CD1c-positive myeloid dendritic cell (primary cell): ENCODE results near the gene FBXO15.

Source experiments
- DNase-seq: peaks from one replicate; pipeline ENCODE4 v3.0.0-alpha.2; 2016; ENCODE audit errors: extremely low spot score

FBXO15 gene

DNA sequence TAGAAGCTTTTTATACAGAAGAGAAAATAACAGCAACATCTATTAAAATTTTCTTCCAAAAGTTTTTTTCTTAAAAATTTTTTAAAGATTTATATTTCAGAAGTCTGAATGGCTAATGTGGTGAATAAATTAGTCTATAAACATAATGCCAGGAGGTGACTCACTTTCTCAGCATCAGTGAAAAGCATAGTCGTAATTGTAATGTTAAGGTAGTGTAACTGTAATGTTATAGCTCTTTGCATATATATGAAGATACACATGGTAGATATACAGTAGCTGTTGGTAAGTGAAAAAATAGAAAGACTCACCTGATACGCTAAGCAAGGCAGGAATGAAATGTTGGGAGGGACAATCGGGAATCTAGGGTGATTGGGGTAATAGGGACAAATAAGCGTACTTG lies 6.2 kb upstream of the FBXO15 start:
- DNase-seq: no peak

DNA sequence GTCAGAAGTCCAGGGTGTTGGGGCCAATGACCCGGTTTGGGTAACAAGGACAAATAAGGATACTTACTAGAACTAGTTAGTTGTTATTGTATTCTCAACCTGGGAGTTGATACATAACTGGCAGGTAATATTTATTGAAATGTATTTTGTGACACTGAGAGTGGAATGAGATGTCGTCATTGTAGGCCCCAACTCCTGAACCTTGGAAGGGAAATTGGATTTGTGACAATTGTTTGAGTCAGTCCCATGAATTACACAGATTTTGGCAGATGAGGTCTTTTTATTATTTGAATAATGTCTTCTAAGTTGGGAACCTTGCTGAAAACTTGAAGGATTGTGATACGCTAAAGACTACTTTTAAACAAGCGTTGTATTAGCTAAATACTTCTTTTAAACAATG lies 5.7 kb upstream of the FBXO15 start:
- DNase-seq: no peak

GRCh38 chr18:74152857-74153256 lies 5.2 kb upstream of the FBXO15 start:
- DNase-seq: no peak

DNA sequence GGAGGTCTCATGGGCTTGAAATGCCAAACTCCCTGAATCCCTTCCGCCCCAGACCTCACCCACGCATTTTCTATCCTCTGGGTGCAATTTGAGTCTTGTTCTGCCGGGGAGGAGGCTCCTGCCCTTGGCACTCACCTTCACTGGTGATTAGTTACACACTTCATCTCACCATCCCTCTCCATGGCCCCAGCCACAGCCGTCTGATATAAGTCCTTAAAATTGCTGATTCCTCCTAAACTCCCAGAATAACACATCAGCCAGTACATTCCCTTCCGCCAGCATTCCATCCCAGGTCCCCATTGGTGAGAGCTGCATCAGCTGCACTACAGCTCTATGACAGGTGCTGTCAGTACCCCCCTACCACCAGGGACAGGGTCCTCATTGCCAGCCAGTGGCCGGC lies 4.6 kb upstream of the FBXO15 start:
- no peak for DNase-seq

DNA sequence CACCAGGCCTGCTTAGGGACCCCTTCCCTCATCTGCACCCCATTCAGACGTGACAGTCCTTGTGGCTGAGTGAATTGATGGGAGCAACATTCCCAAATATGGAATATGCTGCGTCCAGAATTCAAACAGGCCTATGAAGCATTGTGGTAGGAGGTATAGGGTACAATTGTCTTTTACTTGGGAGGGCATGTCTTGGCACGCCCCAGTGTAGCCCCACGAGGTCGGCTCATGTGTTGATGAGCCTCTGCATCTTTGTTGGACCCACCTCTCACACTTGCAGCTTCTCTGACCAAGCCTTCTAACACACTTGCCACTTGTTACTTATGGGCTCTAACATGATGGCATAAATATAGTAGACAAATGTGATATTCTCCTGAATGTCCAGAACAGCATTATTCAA lies 2.2 kb upstream of the FBXO15 start:
- no peak for DNase-seq

DNA sequence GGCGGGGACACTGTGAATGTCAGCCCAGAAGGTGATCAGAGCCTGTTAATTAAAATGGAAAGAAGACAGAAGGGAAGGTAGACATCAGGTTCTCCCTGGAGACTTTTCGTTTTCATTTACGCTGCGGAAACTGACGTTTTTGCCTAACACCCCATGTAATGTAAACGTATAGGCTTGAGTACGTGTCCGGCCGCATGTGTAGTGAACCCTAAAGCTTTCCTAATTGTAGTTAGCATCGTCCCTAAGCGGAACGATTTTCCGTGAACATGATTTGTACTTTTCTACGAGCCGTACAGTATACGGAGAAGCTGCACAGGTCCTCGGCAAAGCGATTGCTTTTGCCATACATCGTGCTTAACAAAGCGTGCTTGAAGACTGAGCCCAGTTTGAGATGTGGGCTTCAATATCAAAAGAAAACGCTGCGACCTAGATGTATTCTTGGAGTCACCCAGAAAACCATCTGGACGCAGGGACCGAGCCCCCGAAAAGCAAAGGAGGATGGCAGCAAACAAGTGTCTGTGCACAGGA lies 973 bp upstream of the FBXO15 start:
- DNase-seq: no peak

DNA sequence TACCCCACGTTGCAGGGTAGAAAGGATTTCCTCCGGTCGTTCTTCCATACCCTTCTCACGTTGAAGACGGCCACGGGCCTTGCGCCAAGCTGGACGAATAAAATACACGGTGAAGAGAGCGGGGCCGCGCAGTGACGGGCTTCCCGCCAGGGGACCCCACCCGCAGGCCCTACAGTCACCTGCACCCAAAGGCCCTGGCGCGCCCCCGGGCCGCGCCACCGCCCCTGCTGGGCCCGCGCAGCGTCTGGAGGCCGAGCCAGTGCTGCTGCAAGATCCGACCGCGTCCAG lies 199 bp downstream of the FBXO15 start:
- DNase-seq: no peak

GRCh38 chr18:74146756-74147155 lies 878 bp downstream of the FBXO15 start:
- no peak for DNase-seq

DNA sequence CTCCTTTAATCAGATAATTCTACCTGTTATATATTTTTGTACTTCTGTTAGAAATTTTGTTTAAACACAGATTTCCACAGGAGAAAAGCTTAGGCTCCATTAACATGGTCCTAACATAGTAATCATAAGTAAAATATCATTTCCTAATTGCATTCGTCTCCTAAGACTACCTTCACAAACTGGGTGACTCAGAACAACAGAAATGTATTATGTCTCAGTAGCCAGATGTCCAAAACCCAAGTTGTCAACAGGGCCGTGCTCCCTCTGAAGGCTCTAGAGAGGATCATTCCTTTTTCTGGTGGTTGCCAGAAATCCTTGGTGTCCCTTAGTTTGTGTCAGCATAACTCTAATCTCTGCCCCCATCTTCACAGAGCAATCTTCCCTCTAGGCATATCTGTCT lies 5.4 kb downstream of the FBXO15 start:
- no peak for DNase-seq

DNA sequence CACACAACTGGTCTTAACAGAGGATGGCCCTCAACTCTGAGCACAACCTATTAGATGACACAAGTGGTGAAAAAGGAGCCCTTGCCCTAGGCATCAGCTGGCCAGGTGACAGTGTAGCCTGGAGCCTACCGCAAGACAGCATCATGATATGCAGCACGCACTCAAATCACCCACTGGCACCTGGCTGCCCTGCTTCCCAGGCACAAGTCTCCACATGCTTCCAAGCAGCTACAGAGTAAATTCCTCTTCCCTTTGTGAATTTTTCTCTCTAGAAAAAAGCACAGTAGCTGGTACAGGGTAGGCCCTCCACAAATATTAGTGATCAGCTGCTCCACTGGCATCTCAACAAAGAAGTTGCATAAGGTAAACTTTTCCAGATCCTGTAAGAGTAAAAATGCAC lies 6.0 kb downstream of the FBXO15 start:
- no peak for DNase-seq

- peak; percentile 33 for DNase-seq
Measured at GRCh38 chr18:74140582-74140981, 7.1 kb downstream of the FBXO15 start.

DNA sequence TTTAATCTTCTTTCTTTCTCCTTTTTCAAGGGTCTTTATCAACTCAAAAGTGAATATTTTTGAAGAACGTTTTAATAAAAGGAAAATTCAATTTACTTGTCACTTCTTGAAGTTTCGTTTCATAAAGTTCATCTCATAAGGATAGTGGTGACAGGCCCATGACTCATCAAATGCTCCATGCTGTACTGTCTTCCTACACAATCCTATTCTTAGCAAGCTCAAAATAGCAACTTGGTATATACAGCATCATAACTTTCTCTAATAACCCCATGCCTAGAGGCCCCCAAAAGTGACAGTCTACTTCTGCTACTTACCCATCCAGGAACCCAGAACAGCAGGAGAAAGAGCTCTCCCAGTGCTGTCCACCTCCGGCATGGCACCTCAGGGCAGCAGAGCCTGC lies 7.7 kb downstream of the FBXO15 start:
- peak; percentile 78 for DNase-seq

DNA sequence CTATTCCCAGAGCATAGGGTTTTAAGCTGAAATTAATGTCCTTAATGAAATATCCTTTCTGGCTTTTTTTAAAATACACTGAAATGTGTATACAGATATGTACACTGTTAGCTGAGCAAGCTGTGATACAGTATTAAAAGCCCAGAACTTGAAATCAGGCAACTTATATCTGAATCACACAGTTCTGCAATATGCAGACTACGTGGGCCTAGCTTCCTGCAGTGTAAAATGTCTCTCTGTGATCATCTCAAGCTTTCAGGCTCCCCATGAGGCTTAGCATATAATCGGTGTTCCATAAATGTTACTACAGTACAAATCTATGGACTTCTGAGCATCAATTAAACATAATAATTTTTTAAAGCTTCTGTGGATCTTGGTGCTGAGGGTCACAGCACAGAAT lies 8.2 kb downstream of the FBXO15 start:
- DNase-seq: peak; percentile 57

DNA sequence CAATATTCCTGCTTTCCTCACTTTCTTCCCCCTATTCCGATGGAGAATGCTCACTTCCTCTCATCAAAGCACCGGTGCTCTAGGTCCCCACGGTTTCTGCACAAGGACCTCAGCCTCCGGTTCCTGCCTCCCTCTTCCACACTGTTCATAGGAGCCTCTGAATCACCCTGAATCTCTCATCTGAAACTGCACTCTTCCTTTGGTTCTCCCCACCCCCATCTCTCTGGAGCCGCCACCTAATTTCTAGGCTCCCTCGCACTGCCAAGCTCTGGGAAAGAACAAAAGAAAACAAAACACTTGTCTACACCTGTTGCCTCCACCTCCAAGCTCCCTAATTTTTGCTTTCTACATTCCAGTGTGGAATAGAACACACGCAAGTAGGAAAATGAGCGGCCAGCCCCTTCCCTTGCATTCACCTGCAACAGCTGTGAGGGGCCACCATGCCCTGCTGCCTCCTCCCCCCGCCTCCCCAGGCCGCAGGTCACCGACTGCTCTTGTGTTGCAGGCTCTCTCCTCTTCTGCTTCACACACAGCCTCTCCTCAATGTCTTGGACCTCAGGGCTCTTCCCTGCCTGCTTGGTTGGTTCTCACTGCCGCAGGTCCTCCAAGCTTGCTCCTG lies 9.6 kb downstream of the FBXO15 start:
- no peak for DNase-seq

- no peak for DNase-seq
Measured at GRCh38 chr18:74132201-74132600, 15.4 kb downstream of the FBXO15 start.

DNA sequence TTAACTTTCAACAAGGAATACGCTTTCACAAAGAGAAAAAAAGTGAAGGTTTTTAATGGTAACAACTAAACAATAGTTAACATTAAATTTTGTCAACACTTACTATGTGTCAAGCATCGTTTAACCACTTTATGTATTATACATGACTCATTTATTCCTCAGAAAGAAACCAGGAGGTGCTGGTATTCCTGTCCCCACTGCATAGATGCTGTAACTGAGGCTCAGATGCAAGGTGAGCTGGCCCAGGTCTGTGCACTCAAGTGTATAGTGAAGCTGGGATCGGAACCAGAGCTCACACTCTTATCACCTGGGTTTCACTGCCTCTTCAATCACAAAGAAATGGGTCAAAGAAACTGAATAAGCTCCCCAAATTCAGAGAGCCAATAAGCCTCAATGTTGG lies 16.5 kb downstream of the FBXO15 start:
- no peak for DNase-seq

DNA sequence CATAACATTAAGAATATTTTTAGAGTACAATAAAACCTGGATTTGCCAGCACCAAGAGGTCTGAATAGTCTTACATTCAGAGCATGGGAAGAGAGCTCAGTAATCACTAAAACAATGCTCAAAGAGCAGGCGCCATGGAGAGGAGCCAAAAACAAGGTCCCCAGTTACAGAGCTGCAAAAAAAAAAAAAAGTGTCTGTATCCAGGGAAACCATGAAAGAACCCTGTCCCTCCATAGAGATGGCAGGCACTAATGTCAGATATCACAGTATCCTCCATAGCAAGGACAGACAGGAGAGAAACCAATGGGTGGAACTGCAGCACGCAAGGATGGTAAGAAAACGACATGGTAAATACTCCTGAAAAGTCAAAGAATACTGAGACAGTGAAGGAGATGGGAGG lies 19.5 kb downstream of the FBXO15 start:
- no peak for DNase-seq

GRCh38 chr18:74126684-74127655 lies 20.7 kb downstream of the FBXO15 start:
- DNase-seq: no peak

GRCh38 chr18:74124642-74125041 lies 23.0 kb downstream of the FBXO15 start:
- DNase-seq: no peak

DNA sequence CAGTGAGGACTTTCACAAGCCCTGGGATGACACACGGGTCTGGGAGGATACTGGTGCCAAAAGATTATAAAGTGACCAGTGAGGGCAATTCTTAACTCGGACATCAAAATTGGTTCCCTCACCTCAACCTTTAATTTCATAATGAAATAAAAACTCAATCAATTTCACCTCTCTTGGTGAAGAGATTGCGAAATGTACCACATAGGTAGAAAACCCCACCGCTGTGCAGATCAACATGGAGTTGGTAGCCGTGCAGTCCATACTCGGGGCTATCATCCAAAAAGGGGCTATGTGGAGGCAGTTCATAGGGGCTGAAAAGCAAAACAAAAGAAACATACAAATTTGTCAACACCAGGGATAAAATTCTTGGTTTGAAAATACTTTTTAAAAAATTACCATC lies 24.4 kb downstream of the FBXO15 start:
- no peak for DNase-seq

DNA sequence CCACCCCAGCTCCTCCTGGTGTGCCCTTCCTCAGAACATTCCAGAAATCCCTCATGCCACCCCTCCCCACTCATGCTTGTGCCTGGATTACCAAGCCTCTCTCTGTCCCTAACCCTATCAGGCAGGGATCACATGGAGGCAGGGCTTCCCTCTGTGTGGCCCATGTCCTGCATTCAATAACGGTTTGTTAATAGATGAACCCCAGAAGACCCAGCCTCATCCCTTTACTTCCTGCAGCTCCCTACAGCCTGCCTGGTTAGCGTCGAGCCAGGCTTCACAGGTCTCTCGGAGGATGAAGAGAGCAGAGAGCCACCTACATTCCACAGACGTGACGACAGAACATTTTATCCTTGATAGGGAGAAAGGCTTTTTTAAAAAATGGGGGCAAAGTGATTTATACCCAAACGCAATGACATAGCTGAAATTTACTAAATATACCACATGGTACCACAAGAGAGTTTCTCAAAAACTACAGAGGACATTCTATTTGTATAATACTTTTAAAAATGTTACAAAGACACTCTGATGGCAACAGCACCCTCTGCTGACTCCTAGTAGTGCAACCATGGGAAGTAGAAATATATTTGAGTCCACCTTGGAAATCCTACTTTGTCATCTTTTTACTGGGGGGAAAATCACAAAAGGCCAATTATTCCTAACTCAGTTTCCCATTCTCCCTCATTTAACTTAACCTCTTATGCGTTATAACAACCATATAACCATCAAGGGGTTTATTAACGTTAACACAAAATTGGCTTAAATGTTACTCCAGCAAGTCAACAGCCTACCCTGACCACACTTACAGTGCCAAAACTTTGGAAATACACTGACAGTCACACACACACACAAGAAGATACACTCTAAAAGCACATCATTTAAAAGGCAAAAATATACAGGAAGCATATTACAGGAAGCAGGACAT lies 30.7 kb downstream of the FBXO15 start:
- DNase-seq: peak; percentile 26

DNA sequence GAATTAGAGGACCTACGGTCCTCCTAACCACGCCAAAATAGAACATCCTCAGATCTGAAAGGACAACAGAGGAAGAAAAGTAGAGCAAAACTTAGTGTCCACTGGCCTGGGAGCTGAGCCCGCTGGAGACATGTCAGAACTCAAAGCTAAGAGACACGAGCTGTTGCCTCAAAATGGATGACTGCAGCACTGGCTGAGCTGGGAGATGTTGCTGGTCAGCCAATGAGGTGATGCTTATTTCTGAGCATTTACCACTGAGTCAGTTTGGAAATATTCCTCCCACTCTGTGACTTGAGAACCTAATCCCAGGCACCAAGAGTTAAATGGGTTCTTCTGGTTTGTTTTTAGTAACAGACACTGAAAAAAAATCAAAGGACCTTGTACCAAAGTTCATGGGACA lies 32.6 kb downstream of the FBXO15 start:
- no peak for DNase-seq
